ENCODE data around the gene GALNTL6. TPM values are rescaled to one million over a fixed set of nuclear protein-coding genes. Genes with fewer than 3 reads are reported as not detected.

The GALNTL6 gene
- total RNA-seq, 1 donor from 2014 or later, result 0.13 TPM

DNA sequence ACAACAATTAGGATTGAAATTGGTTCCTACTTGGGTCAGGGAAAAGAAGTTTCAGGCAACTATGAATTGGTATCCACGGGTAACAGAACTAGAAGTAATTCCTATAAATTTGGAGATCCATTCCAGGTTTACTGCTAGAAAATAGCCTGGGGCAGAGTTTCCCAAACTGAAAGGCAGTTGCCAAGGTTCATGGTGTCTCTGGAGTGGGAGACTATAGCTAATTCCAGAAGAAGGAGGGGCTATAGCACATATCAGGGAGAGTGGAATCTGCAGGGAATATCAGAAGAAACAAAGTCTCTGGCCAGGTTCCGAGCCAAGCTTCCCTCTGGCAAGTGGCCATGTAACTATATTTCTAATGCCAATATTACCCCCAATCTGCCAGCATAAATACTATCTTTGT is 166.3 kb downstream of the GALNTL6 start:
- Histone ChIP-seq H3K36me3 (ENCODE audit: control insufficient read depth, insufficient read depth, low read length) (no peaks in the 10 kb centered on the region), H3K27me3 (ENCODE audit: control insufficient read depth, insufficient read depth, low read length) (no peaks in the 10 kb centered on the region), H3K4me3 (ENCODE audit: low read depth, low read length) (no peak overlapping the region)
- DNase-seq (ENCODE audit: low read depth), result no peak
- TF ChIP-seq CTCF (IDR thresholded peaks at IDR 0.05; ENCODE audit: insufficient read depth, low read length, poor library complexity, severe bottlenecking), result no peak

DNA sequence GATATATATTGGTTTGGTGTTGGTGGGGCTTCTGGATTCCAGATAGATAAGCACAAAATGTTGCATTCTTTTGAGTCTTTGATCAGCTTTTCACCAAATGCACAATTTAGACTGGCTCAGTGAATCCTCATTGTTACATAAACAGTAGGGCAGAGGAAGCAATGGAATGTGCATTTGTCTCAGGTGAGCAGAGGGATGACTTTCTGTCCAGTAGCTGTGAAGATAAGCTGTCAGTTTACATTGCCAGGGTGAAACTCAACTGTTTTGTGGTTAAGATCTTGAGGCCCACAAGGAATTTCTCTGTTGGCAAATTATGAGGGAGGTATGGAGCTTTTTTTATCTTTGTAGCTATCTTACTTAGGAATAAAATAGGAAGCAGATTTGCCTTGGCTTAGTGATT is 168.0 kb downstream of the GALNTL6 start:
- H3K36me3 ChIP-seq (ENCODE audit: control insufficient read depth, insufficient read depth, low read length), result no peaks in the 10 kb centered on the region
- TF ChIP-seq CTCF (IDR thresholded peaks at IDR 0.05; ENCODE audit: insufficient read depth, low read length, poor library complexity, severe bottlenecking), result no peak
- H3K27me3 ChIP-seq (ENCODE audit: control insufficient read depth, insufficient read depth, low read length), result no peaks in the 10 kb centered on the region
- H3K4me3 ChIP-seq (ENCODE audit: low read depth, low read length), result no peak overlapping the region
- DNase-seq (ENCODE audit: low read depth), result no peak

DNA sequence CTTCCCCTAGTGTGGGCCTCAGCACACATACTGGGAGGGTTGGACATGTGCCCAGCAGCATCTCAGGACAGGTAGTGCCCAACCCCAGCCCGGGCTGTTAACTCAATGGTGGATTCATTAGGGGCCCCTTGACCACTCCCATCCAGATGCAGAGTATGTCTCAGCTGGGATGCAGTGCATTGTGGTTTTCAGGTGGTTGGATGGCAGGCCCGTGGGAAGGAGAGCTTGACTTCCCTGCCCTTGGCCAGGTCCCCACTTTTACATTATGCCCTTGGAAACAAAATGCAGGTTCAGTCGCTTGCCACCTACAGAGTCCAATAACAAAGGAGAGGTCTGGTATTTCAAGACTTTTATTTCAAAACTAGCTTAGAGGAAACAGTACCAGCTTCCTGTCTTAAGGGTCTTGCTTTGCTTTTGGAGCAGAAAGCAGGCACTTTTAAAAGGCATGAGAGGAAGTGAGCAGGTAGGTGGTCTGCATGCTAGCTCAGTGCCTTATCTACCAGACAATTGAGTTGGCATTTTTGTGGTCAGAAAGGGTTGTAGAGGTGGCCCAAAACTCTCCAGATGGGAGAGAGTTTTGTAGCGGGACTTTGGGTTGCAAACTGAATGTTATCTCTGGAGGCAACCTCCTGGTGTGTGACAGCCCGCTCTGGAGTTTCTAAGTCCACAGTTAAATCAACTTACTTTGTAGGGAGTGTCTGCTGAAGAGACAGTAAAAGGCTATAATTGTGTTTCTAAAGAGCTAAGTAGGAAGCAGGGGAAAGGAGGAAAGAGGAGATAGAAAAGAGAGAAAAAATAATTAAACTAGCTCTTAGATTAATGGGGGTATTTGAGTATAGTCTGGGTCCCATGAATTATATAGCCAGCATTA is 171.0 kb downstream of the GALNTL6 start:
- Histone ChIP-seq H3K4me3 (ENCODE audit: low read depth, low read length) (no peak overlapping the region), H3K36me3 (ENCODE audit: control insufficient read depth, insufficient read depth, low read length) (no peaks in the 10 kb centered on the region), H3K27me3 (ENCODE audit: control insufficient read depth, insufficient read depth, low read length) (no peaks in the 10 kb centered on the region)
- no peak for TF ChIP-seq CTCF (IDR thresholded peaks at IDR 0.05; ENCODE audit: insufficient read depth, low read length, poor library complexity, severe bottlenecking)
- DNase-seq (ENCODE audit: low read depth), result no peak

GRCh38 chr4:171985129-171985528 is 171.9 kb downstream of the GALNTL6 start:
- DNase-seq (ENCODE audit: low read depth), result no peak
- Histone ChIP-seq H3K36me3 (ENCODE audit: control insufficient read depth, insufficient read depth, low read length) (no peaks in the 10 kb centered on the region), H3K27me3 (ENCODE audit: control insufficient read depth, insufficient read depth, low read length) (no peaks in the 10 kb centered on the region), H3K4me3 (ENCODE audit: low read depth, low read length) (no peak overlapping the region)
- no peak for TF ChIP-seq CTCF (IDR thresholded peaks at IDR 0.05; ENCODE audit: insufficient read depth, low read length, poor library complexity, severe bottlenecking)

DNA sequence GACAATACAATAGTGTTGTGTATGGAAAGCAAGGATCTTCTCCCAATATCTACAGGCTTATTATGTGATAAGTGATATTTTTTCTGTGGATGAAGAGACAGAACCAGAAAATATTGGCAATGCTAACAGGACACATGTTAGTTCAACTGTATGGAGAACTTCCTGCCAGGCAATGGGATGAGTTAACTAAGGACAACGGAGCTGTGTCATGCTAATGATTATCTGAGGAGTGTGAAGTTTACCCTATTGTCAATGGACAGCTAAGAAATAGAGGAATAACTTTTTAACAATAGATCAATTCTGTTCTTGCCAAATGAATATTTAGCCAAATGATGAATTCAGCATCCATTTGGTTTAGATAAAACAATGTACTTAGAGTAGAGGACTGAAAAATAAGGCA is 180.0 kb downstream of the GALNTL6 start:
- Histone ChIP-seq H3K27me3 (ENCODE audit: control insufficient read depth, insufficient read depth, low read length) (no peaks in the 10 kb centered on the region), H3K36me3 (ENCODE audit: control insufficient read depth, insufficient read depth, low read length) (no peaks in the 10 kb centered on the region), H3K4me3 (ENCODE audit: low read depth, low read length) (no peak overlapping the region)
- DNase-seq (ENCODE audit: low read depth), result no peak
- no peak for TF ChIP-seq CTCF (IDR thresholded peaks at IDR 0.05; ENCODE audit: insufficient read depth, low read length, poor library complexity, severe bottlenecking)

DNA sequence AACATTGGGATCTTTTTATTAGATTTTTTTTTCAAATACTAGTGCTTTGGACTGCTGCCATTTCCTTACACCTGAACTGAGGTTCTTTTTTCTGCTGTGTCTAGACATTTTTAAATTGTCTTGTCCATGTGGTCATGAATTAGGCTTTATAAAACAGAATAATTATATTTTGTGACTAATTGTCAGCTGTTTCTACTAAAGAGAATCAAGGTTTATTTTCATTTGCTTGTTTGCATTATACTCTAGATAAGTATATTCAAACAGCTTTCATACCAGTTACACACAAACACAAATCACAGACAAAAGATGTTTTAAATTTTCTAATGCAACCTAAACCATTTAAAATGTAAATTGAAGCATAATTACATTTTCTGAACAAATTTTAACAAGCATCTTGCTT is 194.7 kb downstream of the GALNTL6 start:
- H3K4me3 ChIP-seq (ENCODE audit: low read depth, low read length), result no peak overlapping the region
- H3K36me3 ChIP-seq (ENCODE audit: control insufficient read depth, insufficient read depth, low read length), result no peaks in the 10 kb centered on the region
- no peak for TF ChIP-seq CTCF (IDR thresholded peaks at IDR 0.05; ENCODE audit: insufficient read depth, low read length, poor library complexity, severe bottlenecking)
- no peaks in the 10 kb centered on the region for H3K27me3 ChIP-seq (ENCODE audit: control insufficient read depth, insufficient read depth, low read length)
- DNase-seq (ENCODE audit: low read depth), result no peak

Data from kidney epithelial cell (primary cell).